ENCODE results near the gene GCH1.

- TF ChIP-seq CTCF (IDR thresholded peaks at IDR 0.05) = no peak
- TF ChIP-seq POLR2A (IDR thresholded peaks at IDR 0.05) = no peak
These were observed 40.3 kb upstream of the GCH1 start for GRCh38 chr14:54942913-54943312.

All from gastroesophageal sphincter (tissue), 3 donors.